Measurements from ENCODE around the gene WDR33. TPM values are rescaled to one million over a fixed set of nuclear protein-coding genes. Genes with fewer than 3 reads are reported as not detected.

The WDR33 gene
- total and polyA plus RNA-seq, 9 of the 15 experiments (the other 6 are each of a cell fraction or from before 2014, with no cell fraction given) = 24.2 to 57.4 (median 38.4) TPM

GRCh38 chr2:127654084-127654837, 156.7 kb downstream of the WDR33 start:
- Histone ChIP-seq H3K4me2 (ENCODE audit: insufficient read depth, low read length) (no peak overlapping the region), H3K79me2 (ENCODE audit: control insufficient read depth, insufficient read depth, low read length) (no peaks in the 10 kb centered on the region), H4K20me1 (replicated peaks; ENCODE audit: control insufficient read depth, insufficient read depth, low read length) (peaks cover 13% of the 10 kb centered on the region; the same call in 1 of the 2 replicates), H3K9me3 (replicated peaks; ENCODE audit: control insufficient read depth, insufficient read depth, low read depth, low read length) (no peaks in the 10 kb centered on the region), H3K9me1 (ENCODE audit: control insufficient read depth, insufficient read depth, low read length) (no peaks in the 10 kb centered on the region), H2AFZ (ENCODE audit: low read depth, low read length) (no peak overlapping the region), H3K9ac (ENCODE audit: insufficient read depth in 1 of 2, low read depth in 2 of 2, low read length in 2 of 2) (no peak overlapping the region; a peak in 1 of 4 replicates), H3K36me3 (ENCODE audit: control insufficient read depth, insufficient read depth, low read length) (no peaks in the 10 kb centered on the region), H3K4me3 (no peak overlapping the region), H3K4me1 (replicated peaks in 1 of 2; ENCODE audit: control insufficient read depth in 2 of 2, insufficient read depth in 2 of 2, low read length in 2 of 2) (peaks cover 0 to 27% of the 10 kb centered on the region in 2 experiments; a peak in 1 of 5 replicates), H3K27me3 (ENCODE audit: control insufficient read depth in 2 of 2, insufficient read depth in 2 of 2, low read length in 2 of 2) (peaks cover 56 to 86% of the 10 kb centered on the region in 2 experiments), H3K27ac (ENCODE audit: extremely low read depth, low read depth, low read length) (no peak overlapping the region)
- ChIA-PET POLR2A (interaction anchor here (0.6 kb wide), 1 partner anchor 63 kb away, joined by 3 read pairs; no protein-coding TSS in a partner anchor), CTCF (ENCODE audit: low intra/inter-chr PET ratio) (no interaction called here)
- TF ChIP-seq CCAR2 (IDR thresholded peaks at IDR 0.05; ENCODE audit: low read depth, low read length) (no peak), ZNF384 (IDR thresholded peaks at IDR 0.05; ENCODE audit: low read depth, low read length) (no peak), ZFP30 (CRISPR knock-in tag; IDR thresholded peaks at IDR 0.05; ENCODE audit: borderline replicate concordance) (no peak), ZNF140 (CRISPR knock-in tag; IDR thresholded peaks at IDR 0.05) (no peak), GABPB1 (CRISPR knock-in tag; IDR thresholded peaks at IDR 0.05) (no peak), POLR3G (IDR thresholded peaks at IDR 0.05; ENCODE audit: extremely low read depth, insufficient read length, insufficient replicate concordance) (no peak), ZBTB49 (CRISPR knock-in tag; IDR thresholded peaks at IDR 0.05; ENCODE audit: borderline replicate concordance) (no peak), NFRKB (IDR thresholded peaks at IDR 0.05; ENCODE audit: low read depth) (no peak), RB1 (IDR thresholded peaks at IDR 0.05; ENCODE audit: low read depth) (no peak), GTF2B (IDR thresholded peaks at IDR 0.05; ENCODE audit: extremely low read depth, insufficient read length) (no peak), HIVEP1 (CRISPR knock-in tag; IDR thresholded peaks at IDR 0.05) (no peak), IRF2 (CRISPR knock-in tag; IDR thresholded peaks at IDR 0.05) (no peak), SUPT5H (IDR thresholded peaks at IDR 0.05) (no peak), ZKSCAN3 (CRISPR knock-in tag; IDR thresholded peaks at IDR 0.05) (no peak), ZNF436 (CRISPR knock-in tag; IDR thresholded peaks at IDR 0.05) (no peak), LEF1 (IDR thresholded peaks at IDR 0.05) (no peak), ZNF143 (CRISPR knock-in tag; IDR thresholded peaks at IDR 0.05) (no peak)
- TF ChIP-seq, protein P1, sequence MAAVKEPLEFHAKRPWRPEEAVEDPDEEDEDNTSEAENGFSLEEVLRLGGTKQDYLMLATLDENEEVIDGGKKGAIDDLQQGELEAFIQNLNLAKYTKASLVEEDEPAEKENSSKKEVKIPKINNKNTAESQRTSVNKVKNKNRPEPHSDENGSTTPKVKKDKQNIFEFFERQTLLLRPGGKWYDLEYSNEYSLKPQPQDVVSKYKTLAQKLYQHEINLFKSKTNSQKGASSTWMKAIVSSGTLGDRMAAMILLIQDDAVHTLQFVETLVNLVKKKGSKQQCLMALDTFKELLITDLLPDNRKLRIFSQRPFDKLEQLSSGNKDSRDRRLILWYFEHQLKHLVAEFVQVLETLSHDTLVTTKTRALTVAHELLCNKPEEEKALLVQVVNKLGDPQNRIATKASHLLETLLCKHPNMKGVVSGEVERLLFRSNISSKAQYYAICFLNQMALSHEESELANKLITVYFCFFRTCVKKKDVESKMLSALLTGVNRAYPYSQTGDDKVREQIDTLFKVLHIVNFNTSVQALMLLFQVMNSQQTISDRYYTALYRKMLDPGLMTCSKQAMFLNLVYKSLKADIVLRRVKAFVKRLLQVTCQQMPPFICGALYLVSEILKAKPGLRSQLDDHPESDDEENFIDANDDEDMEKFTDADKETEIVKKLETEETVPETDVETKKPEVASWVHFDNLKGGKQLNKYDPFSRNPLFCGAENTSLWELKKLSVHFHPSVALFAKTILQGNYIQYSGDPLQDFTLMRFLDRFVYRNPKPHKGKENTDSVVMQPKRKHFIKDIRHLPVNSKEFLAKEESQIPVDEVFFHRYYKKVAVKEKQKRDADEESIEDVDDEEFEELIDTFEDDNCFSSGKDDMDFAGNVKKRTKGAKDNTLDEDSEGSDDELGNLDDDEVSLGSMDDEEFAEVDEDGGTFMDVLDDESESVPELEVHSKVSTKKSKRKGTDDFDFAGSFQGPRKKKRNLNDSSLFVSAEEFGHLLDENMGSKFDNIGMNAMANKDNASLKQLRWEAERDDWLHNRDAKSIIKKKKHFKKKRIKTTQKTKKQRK (IDR thresholded peaks at IDR 0.05; ENCODE audit: borderline replicate concordance, low read depth, low read length) = no peak
- FAIRE-seq (no peak), ATAC-seq (no peak), DNase-seq (ENCODE audit: extremely low read depth in 1 of 4, low spot score in 3 of 4) (no peak)
- in situ Hi-C loops (cut with MboI) = no loop called here
- intact Hi-C loops (cut with micrococcal nuclease) = no loop called here
- no TSS peak for BruUV-seq (replicated peaks)
- WGBS (ENCODE audit: insufficient coverage, low coverage, missing lambda C conversion rate) = 6% methylated on average over 17 of the region's 24 CpGs
